ENCODE measurements around the gene MYL6.

Gene MYL6

GRCh38 chr12:56206452-56207166, 48.5 kb downstream of the MYL6 start (continued):
- TF ChIP-seq ZNF654 (tag by site-specific recombination; IDR thresholded peaks at IDR 0.05; ENCODE audit: low read depth): peak; percentile 44
- no peak for TF ChIP-seq ZNF837 (tag by site-specific recombination; IDR thresholded peaks at IDR 0.05)
- TF ChIP-seq ZNF19 (tag by site-specific recombination; IDR thresholded peaks at IDR 0.05; ENCODE audit: low read depth): no peak
- no peak for TF ChIP-seq ZNF76 (tag by site-specific recombination; IDR thresholded peaks at IDR 0.05; ENCODE audit: borderline replicate concordance, low read depth)
- no peak for TF ChIP-seq ZSCAN5A (tag by site-specific recombination; IDR thresholded peaks at IDR 0.05)
- no peak for TF ChIP-seq ELK4 (IDR thresholded peaks at IDR 0.05; ENCODE audit: borderline replicate concordance, low read depth, low read length)
- no peak for TF ChIP-seq ZBTB17 (tag by site-specific recombination; IDR thresholded peaks at IDR 0.05)
- no peak for TF ChIP-seq ZFP37 (tag by site-specific recombination; IDR thresholded peaks at IDR 0.05)
- no peak for TF ChIP-seq ZNF558 (tag by site-specific recombination; IDR thresholded peaks at IDR 0.05)
- TF ChIP-seq ZNF26 (tag by site-specific recombination; IDR thresholded peaks at IDR 0.05): no peak
- TF ChIP-seq ZNF23 (tag by site-specific recombination; IDR thresholded peaks at IDR 0.05; ENCODE audit: borderline replicate concordance): no peak
- 0 out of 2 replicates have a peak, but pooled peaks have one; percentile 11 for TF ChIP-seq PATZ1 (tag by site-specific recombination; IDR thresholded peaks at IDR 0.05)
- peak; percentile 68 for TF ChIP-seq SCRT2 (tag by site-specific recombination; IDR thresholded peaks at IDR 0.05)
- TF ChIP-seq SCRT1 (tag by site-specific recombination; IDR thresholded peaks at IDR 0.05; ENCODE audit: borderline replicate concordance): 0 out of 2 replicates have a peak, but pooled peaks have one; percentile 20
- peak; percentile 92 for TF ChIP-seq ZNF2 (tag by site-specific recombination; IDR thresholded peaks at IDR 0.05)
- peak; percentile 49 for TF ChIP-seq CTCF (tag by site-specific recombination; IDR thresholded peaks at IDR 0.05)
- no peak for TF ChIP-seq ZNF624 (tag by site-specific recombination; IDR thresholded peaks at IDR 0.05)
- TF ChIP-seq ZNF24 (tag by site-specific recombination; IDR thresholded peaks at IDR 0.05): no peak
- no peak for TF ChIP-seq KLF16 (tag by site-specific recombination; IDR thresholded peaks at IDR 0.05)
- TF ChIP-seq MYNN (tag by site-specific recombination; IDR thresholded peaks at IDR 0.05; ENCODE audit: borderline replicate concordance): no peak
- TF ChIP-seq ZNF16 (tag by site-specific recombination; IDR thresholded peaks at IDR 0.05; ENCODE audit: low read depth): no peak
- TF ChIP-seq PRDM10 (tag by site-specific recombination; IDR thresholded peaks at IDR 0.05): peak; percentile 53; the same call in 1 of the 2 replicates
